Cerebellar cortex (tissue), 1 donor: ENCODE data around the gene EXOC1L.

ENCODE experiments used
- DNase-seq: peaks from one replicate; pipeline ENCODE4 v3.0.0-alpha.2; 2015; ENCODE audit warnings: low spot score

EXOC1L gene, protein sequence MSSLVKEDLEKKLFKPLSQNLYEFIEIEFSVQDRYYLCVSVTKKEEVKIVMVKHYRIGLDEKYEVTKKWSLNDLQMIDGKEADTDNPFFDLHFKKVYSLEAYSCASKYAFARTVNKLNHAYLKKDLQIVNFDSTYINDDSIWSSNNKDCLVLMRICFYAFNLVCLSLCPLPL

DNA sequence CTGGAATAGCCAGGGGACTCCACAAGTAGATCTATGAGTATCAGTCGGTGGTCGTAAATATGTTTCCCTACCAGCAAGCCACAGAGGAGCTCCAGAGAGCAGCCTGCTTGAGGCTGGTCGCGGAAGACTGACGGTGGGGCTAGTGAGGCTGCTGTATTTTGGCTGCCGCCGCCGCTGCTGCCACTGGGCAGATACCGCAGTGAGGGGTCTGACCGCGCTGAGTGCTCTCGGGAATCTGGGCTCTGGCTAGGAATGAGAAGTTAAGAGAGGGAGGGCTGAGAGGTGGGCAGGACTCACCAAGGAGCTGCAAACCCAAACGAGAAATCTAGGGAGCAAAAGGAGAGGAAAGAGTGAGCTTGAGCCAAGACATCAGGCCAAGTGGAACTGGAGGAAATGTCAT lies at the start of gene EXOC1L:
EXOC1L (plus strand) TSS at position 157 of the 400 bp plus-strand sequence; CDS start at position 394, 237 bp downstream.
- DNase-seq, result no peak

DNA sequence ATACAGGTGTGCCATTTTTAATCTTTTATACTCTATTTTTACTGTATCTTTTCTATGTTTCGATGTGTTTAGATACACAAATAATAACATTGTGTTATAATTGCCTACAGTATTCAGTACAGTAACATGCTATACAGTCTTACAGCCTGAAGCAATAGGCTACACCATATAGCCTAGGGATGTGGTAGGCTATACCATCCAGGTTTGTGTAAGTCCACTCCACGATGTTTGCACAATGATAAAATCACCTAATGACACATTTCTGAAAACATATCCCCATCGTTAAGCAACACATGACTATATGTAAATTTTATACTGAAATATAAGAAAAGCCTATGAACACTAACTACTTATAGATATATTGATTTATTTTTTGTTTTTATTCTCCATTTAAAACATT lies 48.9 kb upstream of the EXOC1L start:
- no peak for DNase-seq

- no peak for DNase-seq
These were observed 38.2 kb upstream of the EXOC1L start for GRCh38 chr4:55781341-55781740.

DNA sequence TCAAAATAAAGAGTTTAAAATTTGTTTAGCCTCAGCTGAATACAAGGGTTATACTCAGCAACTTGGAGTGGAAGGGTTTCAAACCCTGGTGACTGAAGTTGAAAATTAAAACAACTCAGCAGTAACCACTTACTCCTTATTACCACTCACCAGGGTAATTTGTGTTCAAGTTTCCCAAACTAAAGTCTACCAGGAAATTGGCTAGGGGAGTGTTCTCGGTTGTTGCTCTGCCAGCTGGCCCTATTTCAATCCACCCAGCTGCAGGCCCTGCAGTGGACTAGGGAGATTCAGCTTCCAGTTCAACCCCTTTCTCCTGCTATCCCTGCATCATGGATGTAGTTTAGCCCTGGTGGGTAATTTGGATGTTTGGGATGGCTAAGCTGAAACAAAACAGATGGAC lies 37.8 kb upstream of the EXOC1L start:
- DNase-seq, result no peak

DNA sequence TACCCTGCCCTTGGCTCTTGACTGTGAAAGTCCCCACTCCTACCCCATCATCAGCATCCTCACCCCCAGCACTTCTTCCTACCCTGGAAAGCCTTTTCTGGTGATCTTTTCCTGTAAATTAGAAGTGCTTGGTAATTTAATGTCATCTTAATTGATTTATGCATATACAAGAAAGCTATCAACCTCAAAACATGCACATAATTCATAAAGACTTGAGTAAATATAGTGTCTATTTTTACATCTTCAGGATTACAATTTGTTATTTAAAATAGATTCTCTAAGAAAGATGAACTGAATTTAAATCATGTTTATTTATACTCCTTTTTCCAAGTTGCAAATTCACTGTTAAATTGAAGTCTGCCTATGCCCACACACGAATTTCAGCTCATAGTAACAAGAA lies 36.0 kb upstream of the EXOC1L start:
- DNase-seq, result no peak

- no peak for DNase-seq
These were observed 34.8 kb upstream of the EXOC1L start for GRCh38 chr4:55784747-55785146.

DNA sequence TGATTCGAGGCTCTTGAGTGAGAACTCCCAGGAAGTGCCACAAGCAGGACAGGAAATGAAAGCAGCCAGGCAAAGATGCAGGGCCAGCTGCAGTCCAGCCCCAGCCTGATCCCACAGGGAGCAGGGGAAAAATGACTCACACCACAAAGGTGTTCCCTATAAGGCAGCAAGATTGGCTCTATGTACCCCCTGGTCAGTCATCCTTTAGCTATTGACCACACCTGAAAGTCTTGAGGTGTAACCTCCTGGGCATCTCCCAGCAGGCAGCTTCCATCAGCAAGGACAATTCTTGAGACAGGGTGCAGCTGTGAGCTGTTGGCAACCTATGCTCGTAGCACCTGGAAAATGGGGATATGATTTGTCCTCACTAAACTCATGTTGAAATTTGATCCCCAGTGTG lies 27.9 kb upstream of the EXOC1L start:
- DNase-seq, result no peak

DNA sequence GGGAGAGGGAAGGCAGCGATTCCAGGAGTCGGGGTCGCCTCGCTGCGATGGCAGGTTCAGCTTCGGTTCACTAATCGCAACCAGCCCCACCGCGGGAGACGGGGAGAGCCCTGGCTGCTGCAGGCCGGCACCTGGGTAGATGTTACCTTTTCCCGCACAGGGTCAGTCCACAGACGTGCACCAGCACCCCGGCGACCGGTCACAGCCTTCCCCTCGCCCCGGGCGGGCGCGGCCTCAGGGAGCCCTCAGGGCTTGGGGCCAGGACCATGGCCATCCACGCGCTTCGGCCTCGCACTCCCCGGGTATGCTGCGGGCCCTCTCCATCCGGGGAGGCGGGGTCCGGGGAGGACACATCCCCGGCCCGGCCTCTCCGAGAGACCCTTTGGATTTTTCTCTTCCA lies 26.1 kb upstream of the EXOC1L start:
- no peak for DNase-seq

GRCh38 chr4:55794053-55794452 lies 25.5 kb upstream of the EXOC1L start:
- no peak for DNase-seq

DNA sequence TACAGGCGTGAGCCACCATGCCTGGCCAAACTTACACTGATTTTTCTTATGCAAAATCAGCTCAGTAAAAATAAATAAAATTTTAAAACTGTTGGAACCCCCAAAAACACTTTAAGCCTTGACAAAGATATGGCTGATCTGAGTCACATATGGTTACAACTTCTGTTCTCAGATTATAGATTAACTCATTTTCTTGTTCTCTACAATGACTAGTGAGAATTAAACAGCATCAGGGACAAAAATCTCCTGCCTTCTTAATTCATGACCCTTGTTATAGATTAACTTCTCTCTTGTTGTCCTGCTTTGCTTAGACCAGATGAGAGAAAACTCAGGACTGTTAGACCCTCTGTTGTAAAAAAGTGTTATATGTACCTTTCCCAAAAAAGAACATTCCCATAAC lies 24.2 kb upstream of the EXOC1L start:
- DNase-seq, result no peak

DNA sequence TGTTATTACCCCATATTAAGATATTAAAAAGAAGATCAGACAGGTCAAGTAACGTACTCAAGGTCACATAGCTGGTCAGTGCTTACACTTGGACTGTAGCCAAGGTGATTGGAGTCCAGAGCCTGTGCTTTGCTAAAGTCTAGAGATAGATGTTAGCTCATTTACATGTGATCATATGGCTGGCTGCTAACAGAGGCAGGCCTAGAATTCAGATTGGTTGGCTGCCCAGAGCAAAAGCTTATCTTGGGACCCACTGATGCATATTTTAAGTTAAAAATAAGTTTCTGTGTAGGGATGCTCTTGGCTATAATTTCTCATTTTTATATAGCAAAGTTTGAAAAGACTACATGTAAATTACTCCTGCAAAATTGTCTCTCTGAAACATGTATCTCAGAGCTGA lies 18.1 kb upstream of the EXOC1L start:
- DNase-seq, result no peak

DNA sequence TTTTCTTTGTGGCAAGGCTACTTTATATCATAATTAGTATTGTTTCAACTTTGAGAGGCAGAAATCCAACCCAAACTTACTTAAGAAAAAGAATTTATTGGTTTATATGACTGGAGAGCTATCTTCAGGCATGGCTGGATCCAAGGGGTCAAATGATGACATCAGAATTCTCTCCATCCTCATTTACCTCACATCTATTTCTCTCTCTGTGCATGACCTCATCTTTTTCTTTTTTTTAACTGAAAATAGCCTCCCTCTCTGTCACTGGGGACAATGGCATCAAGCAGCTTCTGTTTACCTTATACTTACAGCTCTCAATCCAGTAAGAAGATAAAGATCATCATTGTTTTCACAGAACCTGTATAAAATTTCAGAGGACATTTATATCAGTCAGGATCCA lies 12.0 kb upstream of the EXOC1L start:
- no peak for DNase-seq

GRCh38 chr4:55808186-55808585 lies 11.4 kb upstream of the EXOC1L start:
- DNase-seq, result no peak

- no peak for DNase-seq
These were observed 11.0 kb upstream of the EXOC1L start for GRCh38 chr4:55808632-55809031.

DNA sequence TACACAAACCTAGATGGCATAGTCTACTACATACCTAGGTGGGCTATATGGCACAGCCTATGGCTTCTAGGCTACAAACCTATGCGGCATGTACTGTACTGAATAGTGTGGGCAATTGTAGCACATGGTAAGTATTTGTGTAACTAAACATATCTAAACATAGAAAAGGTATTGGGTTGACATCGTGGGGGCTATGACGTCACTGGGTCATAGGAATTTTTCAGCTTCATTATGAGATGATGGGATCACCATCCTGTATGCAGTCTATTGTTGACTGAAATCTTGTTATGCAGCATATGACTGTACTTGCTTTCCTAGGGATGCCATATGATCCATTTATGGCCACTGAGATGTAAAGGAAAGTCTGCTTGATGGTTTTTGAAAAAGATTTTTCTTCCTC lies 1.9 kb upstream of the EXOC1L start:
- no peak for DNase-seq

DNA sequence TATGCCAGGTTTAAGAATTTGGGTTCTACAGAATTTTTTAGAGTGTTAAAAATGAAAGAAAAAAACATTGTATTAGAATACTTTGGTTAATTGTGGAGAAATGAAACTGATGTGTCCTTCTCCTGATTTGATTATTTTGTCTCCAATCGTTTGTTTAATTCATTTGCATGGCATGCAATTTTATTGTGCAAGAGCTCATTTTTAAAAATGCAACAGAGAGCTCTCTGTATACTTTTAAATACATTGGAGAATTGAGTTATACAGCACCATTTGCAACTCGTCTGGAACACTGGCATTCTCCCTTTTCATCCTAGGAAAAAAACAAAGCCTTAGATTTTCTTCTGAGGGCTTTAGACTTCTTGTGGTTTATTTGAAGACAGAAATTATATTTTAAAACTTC lies 689 bp downstream of the EXOC1L start:
- DNase-seq, result no peak

DNA sequence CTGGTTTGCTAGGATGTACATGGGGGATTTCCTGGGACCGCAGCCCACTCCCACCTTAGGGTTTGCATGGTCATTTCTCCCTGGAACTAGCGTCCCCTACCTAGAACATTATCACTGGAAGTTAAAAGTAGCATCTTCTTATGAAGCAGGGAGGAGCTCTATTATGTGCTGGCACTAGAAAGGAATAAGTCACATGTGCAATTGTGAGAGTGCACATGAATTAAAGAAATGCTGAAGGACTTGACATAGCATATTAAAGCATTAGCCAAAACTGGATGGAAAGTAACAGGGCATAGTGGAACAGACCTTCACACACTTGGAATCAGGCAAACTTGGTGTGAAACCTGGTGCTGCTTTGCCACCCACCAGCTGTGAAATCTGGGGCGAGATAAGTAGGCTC lies 2.7 kb downstream of the EXOC1L start:
- DNase-seq, result no peak

- DNase-seq, result no peak
These were observed 5.3 kb downstream of the EXOC1L start for GRCh38 chr4:55824865-55825264.

DNA sequence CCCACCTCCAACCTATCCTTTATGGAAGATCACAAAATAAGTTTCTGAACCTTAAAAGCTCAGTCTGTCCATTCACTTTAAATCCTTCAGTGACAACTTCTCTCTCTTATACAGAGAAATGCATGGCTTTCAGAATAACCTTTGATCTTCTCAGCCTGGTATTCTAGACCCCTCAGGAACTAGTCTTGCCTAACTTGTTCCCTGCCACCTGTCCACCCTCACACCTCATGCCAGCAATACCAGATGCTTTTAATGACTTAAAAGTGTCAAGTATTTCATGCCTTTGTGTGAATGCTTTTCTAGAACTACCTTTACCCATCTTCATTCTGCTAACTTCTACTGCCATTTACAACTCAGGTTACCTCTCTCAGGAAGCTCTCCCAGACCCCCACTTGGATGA lies 7.4 kb downstream of the EXOC1L start:
- DNase-seq, result no peak

DNA sequence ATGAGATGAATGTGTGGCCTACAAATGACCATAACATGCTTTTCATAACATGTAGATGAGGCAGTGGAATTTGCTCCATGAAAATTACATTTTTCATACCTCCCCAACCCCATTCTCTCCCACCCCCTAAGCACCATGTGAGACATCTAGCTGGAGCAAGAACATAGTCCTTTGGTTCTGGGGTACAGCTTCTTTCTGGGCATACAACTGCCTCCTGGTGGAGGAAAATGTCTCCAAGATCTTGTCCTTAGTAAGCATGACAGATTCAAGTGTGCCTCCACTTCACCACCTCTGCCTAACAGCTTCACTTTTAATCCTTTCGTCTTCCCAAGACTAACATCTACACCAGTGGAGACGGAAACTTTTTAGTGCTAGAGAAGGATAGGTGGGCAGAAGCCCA lies 8.0 kb downstream of the EXOC1L start:
- DNase-seq, result no peak

DNA sequence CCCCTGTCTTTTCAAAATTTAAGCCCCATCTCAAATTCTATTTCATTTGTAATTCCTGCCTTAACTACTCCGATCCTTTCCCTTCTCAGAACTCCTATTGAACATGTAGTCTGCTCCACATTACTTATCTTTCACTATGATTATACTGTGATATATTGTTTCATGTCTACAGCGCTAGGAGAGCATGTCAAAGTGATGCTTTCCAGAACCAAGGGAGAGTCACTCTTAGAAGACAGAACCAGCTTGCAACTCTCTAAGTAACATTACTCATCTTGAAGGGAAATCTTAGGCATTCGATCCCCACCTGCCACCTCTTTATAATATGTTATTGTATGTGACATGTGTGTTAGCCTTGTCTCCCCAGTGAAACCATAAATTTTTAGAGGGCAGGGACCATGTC lies 10.5 kb downstream of the EXOC1L start:
- no peak for DNase-seq

GRCh38 chr4:55830716-55831115 lies 11.1 kb downstream of the EXOC1L start:
- DNase-seq, result no peak

- no peak for DNase-seq
These were observed 14.7 kb downstream of the EXOC1L start for GRCh38 chr4:55834086-55834795.

GRCh38 chr4:55837903-55838302 lies 18.3 kb downstream of the EXOC1L start:
- DNase-seq, result no peak
